HL-60 (cell line): Measurements from ENCODE around the gene CXCL16.
"Not testable (repeated sequence)": the region's sequence is repeated elsewhere in the genome, so short reads cannot be mapped to it uniquely, and the experiment has no call there.

ENCODE experiments used
- DNase-seq, 2 experiments: peaks; one replicate each; pipeline ENCODE4 v3.0.0-alpha.2; 2010 to 2020; ENCODE audit warnings: low read depth in 1 of 2, low spot score in 1 of 2
- H3K27ac ChIP-seq: fragments of 250-450 bp; sonication (Bioruptor Pico); replicated peaks from 2 replicates; pipeline ENCODE4 v1.5.1; 2020; ENCODE audit warnings: mild to moderate bottlenecking, moderate library complexity
- H3K27me3 ChIP-seq: fragments of 250-450 bp; sonication (Bioruptor Pico); 2 replicates; pipeline ENCODE4 v1.5.1; 2021; ENCODE audit warnings: mild to moderate bottlenecking, moderate library complexity; ENCODE audit not compliant: insufficient read depth, poor library complexity, severe bottlenecking
- H3K4me3 ChIP-seq: replicated peaks from 2 replicates; pipeline ENCODE4 v1.5.1; 2011; ENCODE audit warnings: mild to moderate bottlenecking, control low read depth, low read length; ENCODE audit not compliant: insufficient read depth
- GABPA ChIP-seq: IDR thresholded peaks from 2 replicates; pipeline ENCODE4 v1.6.1; 2012; ENCODE audit warnings: low read depth
- POLR2AphosphoS5 ChIP-seq: IDR thresholded peaks from 2 replicates; pipeline ENCODE4 v1.6.1; 2012; ENCODE audit warnings: low read depth
- SPI1 ChIP-seq: IDR thresholded peaks from 2 replicates; pipeline ENCODE4 v1.6.1; 2012; ENCODE audit warnings: low read depth, mild to moderate bottlenecking, borderline replicate concordance
- TF ChIP-seq, protein P1 (sequence below): IDR thresholded peaks from one replicate; pipeline ENCODE4 v1.5.1; 2011; ENCODE audit warnings: low read length, control low read depth, inconsistent platforms; ENCODE audit not compliant: insufficient read depth
- TF ChIP-seq, protein P2 (sequence below): IDR thresholded peaks from 2 replicates; pipeline ENCODE4 v1.6.1; 2012; ENCODE audit warnings: low read depth; ENCODE audit not compliant: insufficient replicate concordance

CXCL16 gene

GRCh38 chr17:4715063-4715744 is 24.5 kb downstream of the CXCL16 start:
- TF ChIP-seq, protein P1, sequence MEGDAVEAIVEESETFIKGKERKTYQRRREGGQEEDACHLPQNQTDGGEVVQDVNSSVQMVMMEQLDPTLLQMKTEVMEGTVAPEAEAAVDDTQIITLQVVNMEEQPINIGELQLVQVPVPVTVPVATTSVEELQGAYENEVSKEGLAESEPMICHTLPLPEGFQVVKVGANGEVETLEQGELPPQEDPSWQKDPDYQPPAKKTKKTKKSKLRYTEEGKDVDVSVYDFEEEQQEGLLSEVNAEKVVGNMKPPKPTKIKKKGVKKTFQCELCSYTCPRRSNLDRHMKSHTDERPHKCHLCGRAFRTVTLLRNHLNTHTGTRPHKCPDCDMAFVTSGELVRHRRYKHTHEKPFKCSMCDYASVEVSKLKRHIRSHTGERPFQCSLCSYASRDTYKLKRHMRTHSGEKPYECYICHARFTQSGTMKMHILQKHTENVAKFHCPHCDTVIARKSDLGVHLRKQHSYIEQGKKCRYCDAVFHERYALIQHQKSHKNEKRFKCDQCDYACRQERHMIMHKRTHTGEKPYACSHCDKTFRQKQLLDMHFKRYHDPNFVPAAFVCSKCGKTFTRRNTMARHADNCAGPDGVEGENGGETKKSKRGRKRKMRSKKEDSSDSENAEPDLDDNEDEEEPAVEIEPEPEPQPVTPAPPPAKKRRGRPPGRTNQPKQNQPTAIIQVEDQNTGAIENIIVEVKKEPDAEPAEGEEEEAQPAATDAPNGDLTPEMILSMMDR = no peak
- TF ChIP-seq POLR2AphosphoS5 = no peak
- no peak for TF ChIP-seq GABPA
- no peak for TF ChIP-seq SPI1
- TF ChIP-seq, protein P2, sequence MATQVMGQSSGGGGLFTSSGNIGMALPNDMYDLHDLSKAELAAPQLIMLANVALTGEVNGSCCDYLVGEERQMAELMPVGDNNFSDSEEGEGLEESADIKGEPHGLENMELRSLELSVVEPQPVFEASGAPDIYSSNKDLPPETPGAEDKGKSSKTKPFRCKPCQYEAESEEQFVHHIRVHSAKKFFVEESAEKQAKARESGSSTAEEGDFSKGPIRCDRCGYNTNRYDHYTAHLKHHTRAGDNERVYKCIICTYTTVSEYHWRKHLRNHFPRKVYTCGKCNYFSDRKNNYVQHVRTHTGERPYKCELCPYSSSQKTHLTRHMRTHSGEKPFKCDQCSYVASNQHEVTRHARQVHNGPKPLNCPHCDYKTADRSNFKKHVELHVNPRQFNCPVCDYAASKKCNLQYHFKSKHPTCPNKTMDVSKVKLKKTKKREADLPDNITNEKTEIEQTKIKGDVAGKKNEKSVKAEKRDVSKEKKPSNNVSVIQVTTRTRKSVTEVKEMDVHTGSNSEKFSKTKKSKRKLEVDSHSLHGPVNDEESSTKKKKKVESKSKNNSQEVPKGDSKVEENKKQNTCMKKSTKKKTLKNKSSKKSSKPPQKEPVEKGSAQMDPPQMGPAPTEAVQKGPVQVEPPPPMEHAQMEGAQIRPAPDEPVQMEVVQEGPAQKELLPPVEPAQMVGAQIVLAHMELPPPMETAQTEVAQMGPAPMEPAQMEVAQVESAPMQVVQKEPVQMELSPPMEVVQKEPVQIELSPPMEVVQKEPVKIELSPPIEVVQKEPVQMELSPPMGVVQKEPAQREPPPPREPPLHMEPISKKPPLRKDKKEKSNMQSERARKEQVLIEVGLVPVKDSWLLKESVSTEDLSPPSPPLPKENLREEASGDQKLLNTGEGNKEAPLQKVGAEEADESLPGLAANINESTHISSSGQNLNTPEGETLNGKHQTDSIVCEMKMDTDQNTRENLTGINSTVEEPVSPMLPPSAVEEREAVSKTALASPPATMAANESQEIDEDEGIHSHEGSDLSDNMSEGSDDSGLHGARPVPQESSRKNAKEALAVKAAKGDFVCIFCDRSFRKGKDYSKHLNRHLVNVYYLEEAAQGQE = no peak
- DNase-seq = no peak
- H3K4me3 ChIP-seq = no peak overlapping the region
- no peaks in the 10 kb centered on the region for H3K27me3 ChIP-seq
- H3K27ac ChIP-seq = no peak overlapping the region; the same call in 1 of the 2 replicates

DNA sequence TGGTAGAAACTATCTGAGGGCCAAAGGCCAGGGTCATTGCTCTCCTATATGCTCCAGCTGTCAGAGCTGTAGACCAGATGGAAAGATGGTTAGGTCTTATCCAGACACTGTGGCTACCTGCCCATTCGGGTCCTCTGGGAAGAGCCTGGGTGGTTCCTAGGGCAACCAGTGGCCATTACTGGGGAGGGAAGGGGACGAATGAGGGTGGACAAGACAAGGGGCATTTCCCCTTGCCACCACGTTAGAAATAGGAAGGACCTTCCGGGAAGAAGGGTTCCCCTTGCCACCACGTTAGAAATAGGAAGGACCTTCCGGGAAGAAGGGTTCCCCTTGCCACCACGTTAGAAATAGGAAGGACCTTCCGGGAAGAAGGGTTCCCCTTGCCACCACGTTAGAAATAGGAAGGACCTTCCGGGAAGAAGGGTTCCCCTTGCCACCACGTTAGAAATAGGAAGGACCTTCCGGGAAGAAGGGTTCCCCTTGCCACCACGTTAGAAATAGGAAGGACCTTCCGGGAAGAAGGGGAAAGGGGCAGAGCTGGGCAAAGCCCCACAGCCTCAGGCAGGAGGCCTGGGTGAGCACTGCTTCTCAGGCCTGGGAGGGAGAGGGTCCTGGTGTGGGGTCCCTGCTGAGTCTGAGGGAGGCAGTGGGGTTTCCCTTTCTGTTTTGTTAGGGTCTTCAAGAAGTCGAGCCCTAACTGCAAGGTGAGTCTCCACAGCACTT is 25.2 kb downstream of the CXCL16 start:
- H3K4me3 ChIP-seq, H3K27ac ChIP-seq, H3K27me3 ChIP-seq: not testable (repeated sequence)

GRCh38 chr17:4712526-4712925 is 27.2 kb downstream of the CXCL16 start:
- Histone ChIP-seq H3K27me3 (no peaks in the 10 kb centered on the region), H3K4me3 (peak overlapping the region; percentile 76), H3K27ac (0 out of 2 replicates have a peak overlapping the region, but pooled peaks have one; percentile 86)
- TF ChIP-seq, protein P2 = no peak
- TF ChIP-seq GABPA = no peak
- TF ChIP-seq, protein P1 = no peak
- no peak for TF ChIP-seq SPI1
- TF ChIP-seq POLR2AphosphoS5 = no peak
- no peak for DNase-seq

More for the DNA sequence above, 25.2 kb downstream of the CXCL16 start:
- not testable (repeated sequence) for DNase-seq

GRCh38 chr17:4711661-4712181 is 28.0 kb downstream of the CXCL16 start:
- peak overlapping the region; percentile 86 for H3K27ac ChIP-seq
- peak overlapping the region; percentile 76 for H3K4me3 ChIP-seq
- no peaks in the 10 kb centered on the region for H3K27me3 ChIP-seq
- DNase-seq = peak; percentile 50 to 78
- TF ChIP-seq SPI1 (no peak), POLR2AphosphoS5 (no peak), GABPA (no peak)
- TF ChIP-seq, protein P1 = no peak
- TF ChIP-seq, protein P2 = no peak
